ENCODE measurements around the gene NLGN1.

NLGN1 gene

DNA sequence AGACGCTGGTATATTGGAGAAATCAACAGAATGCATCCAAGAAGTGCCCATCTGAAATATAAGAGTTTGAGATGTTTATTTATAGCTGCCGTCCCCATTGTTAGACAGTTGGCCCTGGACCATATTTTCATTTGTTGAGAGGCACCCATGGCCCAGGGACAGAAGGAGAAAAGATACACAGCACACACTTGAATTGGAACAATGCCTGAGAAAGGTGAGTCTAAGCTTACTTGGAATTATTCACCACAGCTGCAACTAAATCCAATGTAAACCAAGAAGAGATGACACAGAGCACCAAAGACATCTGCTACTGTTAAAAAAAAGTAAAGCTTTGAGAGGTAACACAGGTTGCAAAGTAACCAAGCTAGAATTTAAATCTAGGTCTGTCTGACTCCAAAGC is 936.1 kb downstream of the NLGN1 start:
- no peak for DNase-seq (ENCODE audit: low read depth in 2 of 2)

DNA sequence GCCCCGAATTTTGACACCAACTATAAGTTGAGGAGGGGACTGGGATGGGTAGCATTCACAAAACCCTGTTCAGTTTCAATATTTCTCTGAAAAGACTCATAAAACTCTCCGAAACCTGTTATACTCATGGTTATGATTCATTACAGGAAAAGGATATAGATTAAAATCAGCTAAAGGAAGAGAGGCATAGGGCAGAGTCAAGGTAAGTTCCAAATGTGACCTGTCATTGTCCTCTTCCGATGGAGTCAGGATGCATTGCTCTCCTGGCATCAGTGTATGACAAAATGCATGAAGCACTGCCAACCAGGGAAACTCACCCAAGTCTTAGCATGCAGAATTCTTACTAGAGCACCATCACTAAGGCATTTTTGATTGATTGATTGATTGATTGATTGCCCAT is 936.6 kb downstream of the NLGN1 start:
- no peak for DNase-seq (ENCODE audit: low read depth in 2 of 2)

DNA sequence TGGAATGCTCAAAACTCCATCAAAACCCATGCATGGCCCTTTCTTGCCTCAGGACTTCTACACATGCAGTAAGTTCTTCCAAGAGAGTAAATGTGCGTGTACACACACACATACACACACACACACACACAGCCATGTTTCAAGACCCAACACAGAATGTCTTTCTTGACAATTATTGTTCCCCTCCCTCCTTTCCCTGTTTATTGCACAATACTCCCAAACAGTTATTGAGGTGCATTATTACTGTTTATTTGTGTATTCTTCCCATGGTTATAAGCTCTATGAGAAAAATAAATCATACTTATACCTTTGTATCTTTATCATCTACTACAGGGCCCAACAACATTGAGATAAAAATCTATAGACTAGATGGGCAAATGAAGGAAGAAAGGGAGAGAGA is 937.8 kb downstream of the NLGN1 start:
- no peak for DNase-seq (ENCODE audit: low read depth in 2 of 2)

DNA sequence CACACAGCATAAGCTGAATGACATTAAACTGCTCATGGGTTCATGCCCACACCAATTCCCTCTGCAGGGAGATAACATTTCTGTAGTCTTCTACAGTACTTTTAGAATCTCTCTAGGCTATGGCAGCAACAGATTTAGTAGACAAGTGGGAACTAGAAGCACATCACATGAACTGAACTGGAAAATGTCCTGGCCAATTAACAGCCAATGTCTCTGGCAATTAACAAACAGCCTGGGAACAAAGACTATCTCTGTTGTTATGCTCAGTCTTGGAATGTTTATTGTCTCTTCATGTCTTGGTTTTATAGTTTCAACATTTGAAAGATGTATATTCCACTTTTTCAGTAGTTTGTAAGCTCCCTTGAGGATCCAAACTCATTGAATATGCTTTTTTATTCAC is 938.4 kb downstream of the NLGN1 start:
- DNase-seq (ENCODE audit: low read depth in 2 of 2): no peak

Data from fibroblast of skin of left biceps (primary cell).